HUES6 (cell line): ENCODE results near the gene HSD11B2.

Experiments used
- H3K27ac ChIP-seq: 2 replicates; pipeline ENCODE4 v1.7.0; 2013; ENCODE audit warnings: low read depth, mild to moderate bottlenecking, low read length, inconsistent platforms
- H3K27me3 ChIP-seq: 2 replicates; pipeline ENCODE4 v1.6.1; 2013; ENCODE audit warnings: low read length; ENCODE audit not compliant: control insufficient read depth, insufficient read depth
- H3K36me3 ChIP-seq: 2 replicates; pipeline ENCODE4 v1.6.1; 2013; ENCODE audit warnings: low read length; ENCODE audit not compliant: control insufficient read depth, insufficient read depth
- H3K4me1 ChIP-seq: 2 replicates; pipeline ENCODE4 v1.6.1; 2013; ENCODE audit warnings: low read length; ENCODE audit not compliant: control insufficient read depth, insufficient read depth
- H3K4me3 ChIP-seq: 2 replicates; pipeline ENCODE4 v1.5.1; 2013; ENCODE audit warnings: low read depth, low read length
- H3K9ac ChIP-seq: one replicate; pipeline ENCODE4 v1.6.1; 2013; ENCODE audit warnings: mild to moderate bottlenecking, low read length
- H3K9me3 ChIP-seq: 2 replicates; pipeline ENCODE4 v1.6.1; 2013; ENCODE audit warnings: low read depth, low read length; ENCODE audit not compliant: control insufficient read depth, insufficient read depth

Gene HSD11B2

DNA sequence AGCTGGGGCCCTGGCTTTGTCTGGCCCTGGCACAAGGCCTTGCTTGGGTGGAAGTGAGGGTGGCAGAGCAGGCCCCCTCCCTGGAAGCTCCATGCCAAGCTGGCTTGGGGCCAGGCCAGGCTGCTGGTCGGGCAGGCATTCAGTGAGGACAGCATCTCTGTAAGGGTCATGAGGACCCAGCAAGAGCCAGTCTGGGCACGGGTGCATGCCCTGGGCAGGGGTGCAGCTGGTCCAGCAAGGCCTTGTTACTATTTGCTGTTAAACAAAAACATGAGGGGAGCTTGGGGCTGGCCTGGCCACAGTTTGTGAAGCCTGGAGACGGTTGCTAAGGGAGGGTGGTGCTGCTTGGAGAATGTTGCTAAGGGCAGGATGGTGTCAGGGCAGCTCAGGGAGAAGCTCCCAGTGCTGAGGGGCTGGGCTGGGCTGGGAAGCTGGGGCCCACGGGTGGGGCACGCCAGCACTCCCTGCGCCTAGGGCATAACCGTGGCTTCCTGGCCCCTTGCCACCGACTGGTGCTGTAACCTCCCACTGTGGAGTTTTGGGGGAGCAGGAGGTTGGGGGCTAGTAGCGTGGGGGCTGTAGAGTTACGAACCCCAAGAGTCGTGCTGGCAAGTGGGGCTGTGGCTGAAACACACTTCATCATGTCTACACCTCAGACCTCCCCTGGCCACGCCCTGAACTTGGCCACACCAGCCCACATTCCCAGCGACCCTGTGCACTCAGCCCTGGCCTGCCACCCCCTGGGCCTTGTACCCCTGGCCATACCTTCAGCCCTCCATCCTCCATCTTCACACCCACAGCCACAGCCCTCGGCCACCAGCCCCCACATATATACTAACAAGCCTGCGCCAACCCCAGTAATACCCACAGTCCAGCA is 39.3 kb upstream of the HSD11B2 start:
- Histone ChIP-seq H3K36me3 (no peaks in the 10 kb centered on the region), H3K9me3 (no peaks in the 10 kb centered on the region), H3K27ac (no peak overlapping the region), H3K4me1 (peaks cover 38% of the 10 kb centered on the region), H3K9ac (no peak overlapping the region), H3K4me3 (no peak overlapping the region), H3K27me3 (peaks cover 66% of the 10 kb centered on the region)

DNA sequence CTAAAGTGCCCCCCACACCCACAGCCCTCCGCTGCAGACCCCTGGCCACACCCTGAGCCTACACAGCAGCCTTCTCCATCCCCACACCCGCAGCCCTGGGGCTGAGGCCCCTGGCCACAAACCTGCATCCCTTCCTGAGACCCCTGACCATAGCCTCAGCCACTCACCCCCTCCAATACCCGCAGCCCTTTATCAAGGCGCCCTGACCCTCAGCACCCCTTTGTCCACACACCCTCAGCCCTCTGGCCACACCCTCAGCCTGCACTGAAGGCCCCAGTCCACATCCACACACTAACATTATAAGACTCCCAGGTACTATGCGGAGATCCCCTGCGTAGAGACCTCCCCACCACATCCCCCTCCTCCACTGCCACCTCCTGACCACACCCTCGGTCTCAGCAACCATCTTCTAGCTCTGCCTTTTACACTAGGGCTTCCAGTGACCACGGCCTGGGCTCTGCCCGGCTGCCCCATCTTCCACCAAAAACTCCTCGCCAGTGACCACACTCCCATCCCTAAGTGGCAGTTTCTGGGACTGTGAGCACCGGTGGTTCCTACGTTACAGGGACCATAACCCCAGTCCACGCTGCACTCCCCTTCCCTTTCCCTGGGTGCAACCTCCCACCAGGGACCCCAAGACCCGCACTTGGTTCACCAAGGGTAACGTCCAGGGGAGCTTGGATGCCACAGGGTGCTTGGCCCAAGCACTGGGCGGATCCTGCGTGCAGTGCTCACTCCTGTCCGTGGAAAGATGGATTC is 38.4 kb upstream of the HSD11B2 start:
- H3K36me3 ChIP-seq = no peaks in the 10 kb centered on the region
- H3K27ac ChIP-seq = no peak overlapping the region
- H3K27me3 ChIP-seq = peaks cover 64% of the 10 kb centered on the region
- peaks cover 37% of the 10 kb centered on the region for H3K4me1 ChIP-seq
- no peak overlapping the region for H3K9ac ChIP-seq
- H3K9me3 ChIP-seq = no peaks in the 10 kb centered on the region
- peak overlapping the region; percentile 50 for H3K4me3 ChIP-seq

DNA sequence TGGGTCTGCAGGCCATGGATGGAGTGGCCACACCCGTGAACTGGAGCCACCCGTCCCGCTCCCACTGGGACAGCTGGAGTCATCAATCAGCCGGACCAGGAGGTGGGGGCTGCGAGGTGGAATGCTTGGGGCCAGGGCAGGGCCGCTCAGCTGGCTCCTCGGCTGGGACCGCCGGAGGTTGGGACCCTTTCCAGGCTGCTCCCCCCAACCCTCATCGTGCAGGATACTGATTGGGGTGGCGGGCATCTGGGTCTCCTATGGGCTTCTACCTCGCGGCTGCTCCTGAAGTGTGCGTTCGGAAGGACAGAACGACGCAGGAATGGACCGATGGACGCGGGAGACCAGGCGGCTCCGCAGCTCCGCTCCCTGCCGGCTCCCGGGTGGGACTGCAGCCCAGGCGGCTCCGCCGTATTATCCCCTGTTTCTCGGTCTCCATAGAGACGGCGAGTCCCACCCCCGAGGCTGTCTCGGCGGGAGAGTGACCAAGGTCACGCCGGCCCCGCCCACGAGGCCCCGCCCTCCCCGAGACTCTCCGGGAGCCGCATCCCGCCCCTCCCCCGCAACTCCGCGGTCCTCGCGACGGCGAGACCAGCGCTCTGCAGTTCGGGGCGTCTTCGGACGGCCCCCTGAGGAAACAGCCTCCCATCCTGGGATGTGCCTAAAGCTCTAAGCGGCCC is 37.7 kb upstream of the HSD11B2 start, which contains the start of gene TPPP3:
Gene TPPP3, minus strand, starts transcription at position 388 of the 677 bp plus-strand sequence. CDS start 2,387 bp downstream, outside the sequence.
- Histone ChIP-seq H3K27me3 (peaks cover 63% of the 10 kb centered on the region), H3K9ac (no peak within 1 kb of the TSS), H3K9me3 (no peaks in the 10 kb centered on the region), H3K4me1 (peaks cover 36% of the 10 kb centered on the region), H3K27ac (no peak within 1 kb of the TSS), H3K36me3 (no peaks in the 10 kb centered on the region), H3K4me3 (peak within 1 kb of the TSS; percentile 50)

GRCh38 chr16:67393788-67394154 is 37.1 kb upstream of the HSD11B2 start:
- Histone ChIP-seq H3K27ac (no peak overlapping the region), H3K36me3 (no peaks in the 10 kb centered on the region), H3K9me3 (no peaks in the 10 kb centered on the region), H3K4me1 (peaks cover 36% of the 10 kb centered on the region), H3K9ac (no peak overlapping the region), H3K4me3 (peak overlapping the region; percentile 50), H3K27me3 (peaks cover 68% of the 10 kb centered on the region)

- Histone ChIP-seq H3K9me3 (no peaks in the 10 kb centered on the region), H3K9ac (no peak overlapping the region), H3K4me3 (peak overlapping the region; percentile 50), H3K36me3 (no peaks in the 10 kb centered on the region), H3K27me3 (peaks cover 73% of the 10 kb centered on the region), H3K4me1 (peaks cover 40% of the 10 kb centered on the region), H3K27ac (no peak overlapping the region)
These were observed 36.5 kb upstream of the HSD11B2 start for GRCh38 chr16:67394155-67395104.

GRCh38 chr16:67395105-67395457 is 35.8 kb upstream of the HSD11B2 start:
- H3K9me3 ChIP-seq = no peaks in the 10 kb centered on the region
- peaks cover 46% of the 10 kb centered on the region for H3K4me1 ChIP-seq
- H3K27ac ChIP-seq = no peak overlapping the region
- H3K4me3 ChIP-seq = peak overlapping the region; percentile 50; the same call in 1 of the 2 replicates
- no peaks in the 10 kb centered on the region for H3K36me3 ChIP-seq
- H3K27me3 ChIP-seq = peaks cover 73% of the 10 kb centered on the region
- H3K9ac ChIP-seq = no peak overlapping the region

DNA sequence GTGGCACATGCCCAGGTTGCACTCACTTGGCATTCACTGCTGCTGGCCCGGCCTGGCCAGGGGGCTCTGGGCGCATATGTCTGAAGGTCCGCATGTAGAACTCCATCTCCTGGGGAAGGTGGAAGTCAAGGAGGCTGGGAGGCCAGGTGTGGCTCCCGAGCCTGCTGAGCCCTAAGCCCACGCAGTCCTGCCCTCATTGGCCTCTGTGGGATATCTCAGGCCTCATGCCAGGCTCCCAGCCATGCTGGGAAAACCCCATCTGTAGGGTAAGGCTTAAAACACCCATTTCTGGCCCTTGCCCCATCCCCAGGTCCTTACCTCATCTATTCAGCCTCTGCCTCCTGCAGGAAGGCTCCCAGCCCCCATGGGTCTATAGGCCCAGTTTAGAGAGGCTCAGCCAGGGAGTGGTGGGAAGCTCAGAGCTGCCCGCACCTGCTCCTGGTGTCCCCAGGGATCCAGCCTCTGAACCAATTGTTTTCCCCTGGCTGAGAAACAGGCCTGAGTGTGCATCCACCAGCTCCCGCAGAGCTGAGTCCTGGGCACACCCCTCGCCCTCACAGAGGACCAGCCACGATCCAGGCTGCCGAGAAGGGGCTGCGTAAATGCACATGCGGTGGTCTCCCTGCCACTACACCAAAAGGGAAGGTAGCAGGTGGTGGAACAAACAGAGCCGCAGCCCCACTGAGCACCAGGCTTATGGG is 35.3 kb upstream of the HSD11B2 start:
- Histone ChIP-seq H3K9ac (no peak overlapping the region), H3K36me3 (no peaks in the 10 kb centered on the region), H3K9me3 (no peaks in the 10 kb centered on the region), H3K4me1 (peaks cover 46% of the 10 kb centered on the region), H3K27me3 (peaks cover 67% of the 10 kb centered on the region), H3K4me3 (peak overlapping the region; percentile 25), H3K27ac (no peak overlapping the region)

- Histone ChIP-seq H3K27ac (no peak overlapping the region), H3K9ac (no peak overlapping the region), H3K4me3 (peak overlapping the region; percentile 25), H3K9me3 (no peaks in the 10 kb centered on the region), H3K27me3 (peaks cover 60% of the 10 kb centered on the region), H3K4me1 (peaks cover 46% of the 10 kb centered on the region), H3K36me3 (no peaks in the 10 kb centered on the region)
These were observed 34.5 kb upstream of the HSD11B2 start for GRCh38 chr16:67396159-67397035.

DNA sequence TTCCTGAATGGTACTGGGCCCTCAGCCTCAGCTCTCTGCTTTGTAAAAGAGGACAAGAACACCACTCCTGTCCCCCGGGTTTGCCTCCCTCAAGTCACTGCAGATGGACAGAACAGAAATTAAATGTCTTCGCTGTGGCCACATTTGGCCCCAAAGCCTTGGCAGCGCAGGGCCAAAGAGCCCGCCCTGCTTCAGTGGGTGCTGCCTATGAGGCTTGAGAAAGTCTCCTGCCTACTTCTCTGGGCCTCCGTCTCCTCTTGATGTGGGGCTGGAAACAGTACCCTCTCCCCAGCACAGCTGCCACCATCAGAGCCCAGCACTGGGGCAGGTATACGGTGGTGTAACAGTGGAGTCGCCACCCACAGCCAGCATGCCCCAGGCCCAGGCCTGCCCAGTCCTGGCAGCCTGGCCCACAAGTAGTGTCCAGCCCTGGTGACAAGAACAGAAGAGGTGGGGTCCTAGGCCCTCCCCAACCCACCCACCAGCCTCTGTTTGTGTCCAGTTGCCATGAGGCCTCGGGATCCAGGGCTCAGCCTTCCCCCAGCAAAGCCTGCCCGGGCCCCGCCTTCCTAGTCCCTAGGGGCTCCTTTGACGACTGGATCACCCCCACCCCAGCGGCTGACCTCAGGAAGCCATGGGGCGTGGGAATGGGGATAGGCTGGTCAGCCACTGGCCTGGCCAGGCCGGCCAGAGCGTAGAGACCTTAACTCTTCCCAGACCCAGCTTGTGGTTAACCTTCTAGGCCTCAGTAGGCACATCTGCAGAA is 33.7 kb upstream of the HSD11B2 start:
- H3K36me3 ChIP-seq = no peaks in the 10 kb centered on the region
- H3K9me3 ChIP-seq = no peaks in the 10 kb centered on the region
- H3K4me3 ChIP-seq = no peak overlapping the region
- no peak overlapping the region for H3K9ac ChIP-seq
- H3K27ac ChIP-seq = no peak overlapping the region
- peaks cover 52% of the 10 kb centered on the region for H3K27me3 ChIP-seq
- H3K4me1 ChIP-seq = peaks cover 46% of the 10 kb centered on the region
